Stimulated activated CD4-positive, alpha-beta T cell treated with anti-CD3 and anti-CD28 coated beads, TNF-alpha, amount 100 ng/mL, for 24 hours (primary cell): ENCODE results near the gene PCSK9.

Source experiments
- DNase-seq, 3 experiments: peaks; one replicate each; pipeline ENCODE4 v3.0.0-alpha.2; 2020; ENCODE audit warnings: low read depth in 3 of 3

PCSK9 gene

DNA sequence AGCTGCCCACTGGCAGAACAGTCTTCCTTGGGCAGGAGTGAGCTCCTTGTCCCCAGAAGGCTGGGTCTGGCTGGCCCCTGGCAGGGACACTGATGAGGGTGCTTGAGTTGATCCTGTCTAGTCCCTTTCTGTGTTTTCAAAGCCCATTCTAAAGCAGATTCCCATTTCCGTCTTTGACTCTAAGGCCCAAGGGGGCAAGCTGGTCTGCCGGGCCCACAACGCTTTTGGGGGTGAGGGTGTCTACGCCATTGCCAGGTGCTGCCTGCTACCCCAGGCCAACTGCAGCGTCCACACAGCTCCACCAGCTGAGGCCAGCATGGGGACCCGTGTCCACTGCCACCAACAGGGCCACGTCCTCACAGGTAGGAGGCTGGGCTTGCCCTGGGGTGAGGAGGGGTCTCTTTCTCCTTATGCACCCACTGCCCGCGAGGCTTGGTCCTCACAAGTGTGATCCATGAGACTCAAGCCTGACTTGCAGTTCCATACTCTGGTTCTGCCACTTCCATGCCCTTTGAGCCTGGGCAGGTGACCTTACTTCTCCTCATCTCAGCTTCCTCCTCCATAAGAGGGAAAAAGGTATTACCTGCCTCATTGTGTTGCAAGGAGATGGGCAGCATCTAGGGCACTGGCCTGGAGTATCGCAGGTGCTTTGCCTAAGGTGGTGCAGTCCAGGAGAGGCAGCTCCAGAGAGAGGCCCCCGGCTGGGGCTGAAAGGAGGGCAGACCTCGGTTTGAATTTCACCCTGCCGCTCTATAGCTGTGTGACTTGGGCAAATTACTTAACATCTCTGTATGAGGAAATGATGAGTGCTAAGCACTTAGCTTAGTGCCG is 20.2 kb downstream of the PCSK9 start:
- DNase-seq = no peak

DNA sequence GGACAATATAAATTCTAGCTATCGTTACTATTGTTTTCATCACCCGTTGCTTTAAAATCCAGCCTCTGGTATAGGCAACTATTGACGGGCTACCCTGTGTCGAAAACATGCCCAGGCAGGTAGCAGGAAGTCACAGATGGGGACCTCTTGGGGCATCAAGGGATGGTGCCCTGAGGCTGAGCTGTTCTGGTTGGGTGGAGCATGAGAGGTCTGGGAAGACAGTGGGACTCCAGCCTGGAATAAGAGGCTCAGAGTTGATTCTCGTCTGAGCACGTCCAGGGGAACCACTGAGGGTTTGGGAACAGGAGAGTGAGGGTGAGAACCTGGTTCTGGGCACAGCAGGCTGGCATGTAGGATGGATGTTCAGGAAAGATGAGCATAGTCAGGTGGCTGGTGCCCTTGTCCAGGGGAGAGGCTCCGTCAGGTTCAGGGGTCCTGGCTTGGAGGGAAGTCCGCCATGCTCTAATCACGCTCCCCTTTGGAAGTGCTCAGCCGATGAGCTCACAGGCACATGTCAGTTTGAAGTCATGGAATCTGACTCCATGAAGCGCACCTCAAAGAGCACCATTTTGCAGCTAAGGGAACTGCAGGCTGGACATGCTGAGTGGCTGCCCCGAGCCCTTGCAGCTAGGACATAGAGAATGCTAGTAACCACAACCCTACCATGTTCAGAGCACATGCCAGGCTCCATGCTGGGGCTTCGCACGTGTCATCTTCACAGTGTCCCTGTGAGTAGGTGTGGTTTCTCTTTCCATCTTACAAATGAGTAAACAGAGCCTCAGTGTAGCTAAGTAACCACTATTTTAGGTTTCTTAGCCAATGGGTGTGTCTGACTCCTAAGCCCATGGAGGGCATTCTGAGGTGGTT is 21.0 kb downstream of the PCSK9 start:
- no peak for DNase-seq

DNA sequence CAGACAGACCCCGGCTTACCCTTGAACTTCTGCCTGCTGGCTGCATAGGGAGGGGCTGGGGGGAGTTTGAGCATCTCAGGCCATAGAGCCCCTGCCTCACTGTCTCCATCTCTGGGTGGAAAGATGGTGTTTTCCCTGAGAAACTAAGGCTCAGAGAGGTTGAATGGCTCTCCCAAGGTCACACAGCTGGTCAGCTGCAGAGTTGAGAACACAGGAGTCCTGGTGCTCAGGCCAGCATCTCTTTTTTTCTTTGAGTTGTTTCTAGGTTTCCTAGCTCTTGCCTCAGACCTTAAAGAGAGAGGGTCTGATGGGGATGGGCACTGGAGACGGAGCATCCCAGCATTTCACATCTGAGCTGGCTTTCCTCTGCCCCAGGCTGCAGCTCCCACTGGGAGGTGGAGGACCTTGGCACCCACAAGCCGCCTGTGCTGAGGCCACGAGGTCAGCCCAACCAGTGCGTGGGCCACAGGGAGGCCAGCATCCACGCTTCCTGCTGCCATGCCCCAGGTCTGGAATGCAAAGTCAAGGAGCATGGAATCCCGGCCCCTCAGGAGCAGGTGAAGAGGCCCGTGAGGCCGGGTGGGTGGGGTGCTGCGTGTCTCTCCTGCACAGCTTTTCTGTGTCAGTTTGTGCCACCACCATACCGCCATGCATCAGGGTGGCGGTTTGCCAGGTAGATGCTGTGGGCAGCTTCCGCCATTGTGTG is 21.8 kb downstream of the PCSK9 start:
- DNase-seq = no peak

DNA sequence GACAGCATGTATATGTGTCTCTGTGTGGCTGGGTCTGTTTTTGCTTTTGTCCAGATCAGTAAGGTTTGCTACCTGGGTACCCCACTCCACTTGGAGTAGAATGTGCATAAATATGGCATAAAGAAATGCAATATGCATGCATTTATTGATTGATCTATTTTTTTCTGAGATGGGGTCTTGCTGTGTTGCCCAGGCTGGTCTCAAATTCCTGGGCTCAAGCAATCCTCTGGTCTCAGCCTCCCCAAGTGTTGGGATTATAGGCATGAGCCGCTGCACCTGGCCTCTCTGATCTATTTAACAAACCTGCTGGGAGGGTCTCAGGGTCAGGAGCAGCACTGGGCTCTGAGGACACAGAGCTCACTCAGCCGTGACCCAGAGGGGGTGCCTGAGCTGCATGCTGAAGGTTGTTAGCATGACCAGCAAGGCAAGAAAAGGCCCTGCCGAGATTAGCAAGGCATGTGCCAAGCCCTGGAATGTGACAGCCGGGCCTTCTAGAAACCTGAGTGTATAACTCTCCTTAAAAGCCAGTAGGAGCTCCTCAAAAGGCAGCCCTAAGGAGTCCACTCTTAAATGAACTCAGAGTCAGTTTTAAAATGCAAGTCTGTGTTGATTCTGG is 22.5 kb downstream of the PCSK9 start:
- no peak for DNase-seq

DNA sequence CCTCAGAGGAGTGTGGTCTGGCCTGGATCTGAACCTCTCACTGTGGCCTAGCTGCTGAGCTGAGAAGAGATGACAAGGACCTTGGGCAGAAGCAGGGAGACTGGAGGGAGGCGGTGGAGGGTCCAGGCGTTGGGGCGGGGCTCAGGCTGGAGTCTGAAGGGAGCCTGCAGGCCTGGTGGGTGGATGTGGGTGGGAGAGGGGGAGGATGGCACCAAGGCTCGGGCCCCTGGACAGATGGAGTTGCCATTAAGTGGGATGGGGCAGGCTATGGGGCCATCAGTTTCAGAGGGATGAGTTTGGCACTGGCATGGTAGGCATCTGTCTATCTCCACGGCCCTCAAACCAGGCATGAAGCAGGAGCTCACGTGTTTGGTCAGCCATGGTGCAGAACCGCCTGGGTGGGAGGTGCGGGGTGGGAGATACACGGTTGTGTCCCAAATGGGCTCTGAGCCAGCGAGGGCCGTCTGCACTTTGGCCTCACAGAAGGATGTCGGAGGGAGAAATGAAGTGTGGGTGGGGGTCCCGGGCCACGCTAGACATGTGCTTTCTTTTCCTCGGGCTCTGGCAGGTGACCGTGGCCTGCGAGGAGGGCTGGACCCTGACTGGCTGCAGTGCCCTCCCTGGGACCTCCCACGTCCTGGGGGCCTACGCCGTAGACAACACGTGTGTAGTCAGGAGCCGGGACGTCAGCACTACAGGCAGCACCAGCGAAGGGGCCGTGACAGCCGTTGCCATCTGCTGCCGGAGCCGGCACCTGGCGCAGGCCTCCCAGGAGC is 23.6 kb downstream of the PCSK9 start:
- DNase-seq = no peak

DNA sequence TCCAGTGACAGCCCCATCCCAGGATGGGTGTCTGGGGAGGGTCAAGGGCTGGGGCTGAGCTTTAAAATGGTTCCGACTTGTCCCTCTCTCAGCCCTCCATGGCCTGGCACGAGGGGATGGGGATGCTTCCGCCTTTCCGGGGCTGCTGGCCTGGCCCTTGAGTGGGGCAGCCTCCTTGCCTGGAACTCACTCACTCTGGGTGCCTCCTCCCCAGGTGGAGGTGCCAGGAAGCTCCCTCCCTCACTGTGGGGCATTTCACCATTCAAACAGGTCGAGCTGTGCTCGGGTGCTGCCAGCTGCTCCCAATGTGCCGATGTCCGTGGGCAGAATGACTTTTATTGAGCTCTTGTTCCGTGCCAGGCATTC is 24.2 kb downstream of the PCSK9 start:
- no peak for DNase-seq

DNA sequence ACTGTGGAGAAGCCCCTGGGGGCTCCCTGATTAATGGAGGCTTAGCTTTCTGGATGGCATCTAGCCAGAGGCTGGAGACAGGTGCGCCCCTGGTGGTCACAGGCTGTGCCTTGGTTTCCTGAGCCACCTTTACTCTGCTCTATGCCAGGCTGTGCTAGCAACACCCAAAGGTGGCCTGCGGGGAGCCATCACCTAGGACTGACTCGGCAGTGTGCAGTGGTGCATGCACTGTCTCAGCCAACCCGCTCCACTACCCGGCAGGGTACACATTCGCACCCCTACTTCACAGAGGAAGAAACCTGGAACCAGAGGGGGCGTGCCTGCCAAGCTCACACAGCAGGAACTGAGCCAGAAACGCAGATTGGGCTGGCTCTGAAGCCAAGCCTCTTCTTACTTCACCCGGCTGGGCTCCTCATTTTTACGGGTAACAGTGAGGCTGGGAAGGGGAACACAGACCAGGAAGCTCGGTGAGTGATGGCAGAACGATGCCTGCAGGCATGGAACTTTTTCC is 24.8 kb downstream of the PCSK9 start:
- no peak for DNase-seq

DNA sequence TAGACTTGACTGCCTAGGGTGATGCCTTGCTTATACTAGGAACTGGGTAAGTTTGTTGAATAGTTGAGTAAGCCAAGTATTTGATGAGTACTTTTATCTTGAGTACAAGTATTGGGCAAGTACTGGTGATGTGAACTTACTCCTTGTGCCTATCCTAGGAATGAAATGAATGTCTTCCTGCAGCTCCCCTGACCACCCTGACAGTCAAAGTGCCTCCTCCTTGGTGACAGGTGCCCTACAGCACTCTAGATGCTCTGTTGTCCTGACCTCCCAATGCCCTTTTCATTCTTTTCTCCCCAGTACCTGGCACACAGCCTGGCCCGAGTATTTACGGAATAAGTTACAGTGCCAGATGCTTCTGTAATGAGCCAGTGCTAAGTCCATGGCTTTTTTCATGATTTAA is 25.5 kb downstream of the PCSK9 start:
- DNase-seq = no peak

DNA sequence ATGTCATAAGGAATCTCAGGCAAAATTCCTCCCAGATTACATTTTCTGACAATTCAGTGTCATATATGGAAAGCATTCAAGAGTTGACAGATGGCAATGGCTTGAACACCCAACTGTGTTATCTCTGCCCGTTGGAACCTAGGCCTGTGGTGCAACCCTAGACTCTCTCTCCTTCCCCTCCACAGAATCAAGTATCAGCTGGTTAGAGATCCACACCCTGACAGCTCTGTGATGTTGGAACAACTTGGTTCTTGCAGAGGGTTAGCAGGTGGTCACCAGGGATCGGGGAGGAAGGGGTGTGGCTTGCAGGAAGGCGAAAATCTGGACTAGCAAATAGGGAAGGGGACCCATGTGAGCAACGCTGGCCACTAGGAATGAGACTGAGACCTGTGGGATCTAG is 26.3 kb downstream of the PCSK9 start:
- no peak for DNase-seq

DNA sequence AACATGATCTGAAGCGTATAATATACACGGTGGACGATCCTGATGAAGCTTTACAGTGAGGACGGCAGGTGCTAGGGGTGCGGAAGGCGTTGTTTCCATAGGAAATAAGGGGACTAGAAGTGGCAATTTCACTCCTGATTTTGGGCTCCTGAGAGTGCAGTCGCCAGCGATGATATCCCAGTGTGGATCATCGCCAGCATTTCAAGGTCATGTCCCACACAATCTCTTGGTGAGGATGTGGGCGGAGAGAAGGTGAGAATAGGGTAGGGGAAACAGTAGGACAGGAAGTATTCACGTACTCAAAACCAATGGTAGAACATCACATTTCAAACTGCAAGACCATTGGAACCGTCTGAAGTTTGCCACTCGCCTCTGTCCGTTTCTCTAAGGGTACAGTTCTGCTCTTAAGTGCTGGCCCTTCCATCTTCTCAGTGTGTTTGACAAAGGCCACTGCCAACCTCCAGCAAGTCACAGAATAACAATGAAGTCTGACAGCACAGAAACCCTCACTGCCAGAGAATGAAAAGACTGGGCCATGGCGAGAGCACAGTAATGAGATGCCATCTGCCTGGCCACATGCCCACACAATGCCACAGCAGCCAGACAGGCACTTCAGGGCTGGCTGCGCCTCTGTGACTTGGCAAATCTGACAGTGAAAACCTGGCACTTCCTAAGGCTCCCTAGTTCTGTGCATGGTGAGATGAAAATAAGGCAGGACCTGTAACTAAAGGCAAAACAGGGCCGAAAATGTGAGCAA is 27.9 kb downstream of the PCSK9 start:
- DNase-seq = no peak

DNA sequence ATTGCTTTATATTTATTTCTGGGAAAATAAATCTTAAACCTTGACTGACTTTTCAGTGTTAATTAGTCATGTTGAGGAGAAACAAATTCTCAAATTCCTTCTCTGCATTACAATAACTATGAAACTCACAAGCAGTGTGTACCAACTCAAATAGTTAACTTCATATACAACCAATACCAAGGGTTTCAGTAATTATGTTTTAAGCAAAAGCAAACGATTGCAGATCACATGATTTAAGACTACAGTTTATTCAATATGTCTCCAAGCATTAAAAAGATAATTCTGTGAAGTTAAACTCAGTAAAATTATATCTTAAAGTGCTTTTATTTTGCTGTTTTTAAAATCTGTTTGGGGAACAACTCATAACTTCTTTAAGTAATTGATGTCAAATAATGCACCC is 28.6 kb downstream of the PCSK9 start:
- no peak for DNase-seq

DNA sequence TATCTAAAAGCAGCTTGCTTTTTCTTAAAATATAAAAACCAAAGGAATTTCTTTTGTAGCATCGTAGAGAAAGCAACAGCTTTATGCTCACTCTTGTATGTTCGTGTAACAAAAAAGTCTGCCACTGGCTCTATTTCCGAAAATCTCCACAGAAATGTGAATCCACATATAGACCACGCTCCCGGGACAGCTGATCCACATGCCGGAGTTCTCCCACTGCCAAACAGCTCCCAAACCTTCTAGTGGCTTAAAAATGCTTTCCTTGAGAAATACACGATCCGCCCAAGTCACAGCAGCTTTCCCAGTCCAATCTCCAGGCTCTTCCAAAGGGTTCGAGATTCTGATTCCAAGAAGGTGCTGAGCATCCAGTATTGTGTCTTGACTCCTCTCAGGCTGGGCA is 29.3 kb downstream of the PCSK9 start:
- DNase-seq = no peak

DNA sequence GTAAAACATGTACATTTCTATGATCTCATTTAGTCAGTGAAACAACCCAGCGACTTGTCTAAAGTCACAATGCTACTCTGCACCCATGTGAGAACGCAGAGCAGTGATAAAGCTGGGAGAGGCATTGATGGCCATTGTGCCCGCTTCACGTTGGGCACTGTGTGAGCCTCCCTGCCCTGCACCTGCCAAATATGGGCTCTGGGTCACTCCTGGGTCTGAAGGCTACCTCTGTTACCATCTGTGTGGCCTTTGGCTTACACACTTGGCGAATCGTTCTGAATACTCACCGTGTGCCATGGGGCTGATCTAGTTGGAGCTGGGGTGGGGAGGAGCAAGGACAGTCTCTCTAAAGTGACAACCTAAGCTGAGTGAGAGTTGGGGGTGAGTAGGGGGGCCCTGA is 29.9 kb downstream of the PCSK9 start:
- no peak for DNase-seq

DNA sequence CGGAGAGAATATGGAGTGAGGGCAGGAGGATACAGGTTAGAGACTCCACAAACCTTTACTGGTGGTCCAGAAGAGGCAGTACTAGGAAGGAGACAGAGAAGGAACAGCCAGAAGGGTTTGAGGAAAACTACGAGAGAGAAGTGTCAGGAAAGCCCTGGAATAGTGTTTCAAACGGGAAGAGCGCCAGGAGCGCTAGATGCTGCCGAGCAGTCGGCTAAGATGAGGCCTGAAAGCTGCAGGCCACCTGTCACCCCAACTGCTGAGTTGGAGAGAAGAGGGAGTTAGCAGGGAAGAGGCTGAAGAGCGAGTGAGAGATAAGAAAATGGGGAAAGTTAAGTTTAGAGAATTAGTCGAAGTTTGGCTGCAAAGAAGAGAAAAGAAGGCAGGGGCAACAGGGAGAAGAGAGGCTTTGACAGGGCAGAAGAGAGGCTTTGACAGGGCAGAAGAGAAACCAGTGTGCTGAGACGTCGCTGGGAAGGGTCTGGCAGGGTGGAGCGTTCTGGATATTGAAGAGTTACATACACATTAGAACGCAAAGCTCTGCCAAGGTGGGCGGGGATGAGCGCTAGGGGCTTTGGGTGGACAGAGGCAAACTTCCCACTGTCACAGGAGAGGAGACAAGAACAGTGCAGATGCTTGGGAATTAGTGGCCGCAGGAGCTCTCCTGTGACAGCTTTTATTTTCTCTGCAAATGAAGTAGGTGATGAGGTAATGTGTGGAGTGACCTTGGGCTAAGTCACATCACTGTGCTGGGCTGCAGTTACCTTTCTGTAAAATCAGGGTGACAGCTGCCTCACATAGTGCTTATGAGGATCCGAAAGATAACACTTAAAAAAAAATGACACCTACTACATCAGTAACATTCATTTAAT is 31.2 kb downstream of the PCSK9 start:
- DNase-seq = no peak

DNA sequence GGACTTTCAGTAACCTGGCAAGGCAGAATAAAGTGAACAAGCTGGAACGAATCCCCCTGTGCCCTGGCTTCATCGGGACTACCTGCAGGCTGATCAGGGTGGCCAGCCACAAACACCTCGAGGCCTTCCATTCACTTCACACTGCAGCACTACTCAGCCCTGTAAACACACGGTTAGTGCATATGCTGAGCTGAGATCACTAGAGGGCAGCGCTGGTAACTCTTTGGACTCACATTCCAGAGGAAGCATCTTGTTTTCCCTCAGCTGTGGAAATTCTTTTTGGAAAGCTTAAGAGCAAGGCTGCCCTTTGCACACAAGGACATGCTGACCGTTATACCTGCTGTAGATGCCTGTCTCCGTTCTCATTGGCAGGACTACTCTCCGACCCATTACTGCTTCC is 32.1 kb downstream of the PCSK9 start:
- DNase-seq = no peak

DNA sequence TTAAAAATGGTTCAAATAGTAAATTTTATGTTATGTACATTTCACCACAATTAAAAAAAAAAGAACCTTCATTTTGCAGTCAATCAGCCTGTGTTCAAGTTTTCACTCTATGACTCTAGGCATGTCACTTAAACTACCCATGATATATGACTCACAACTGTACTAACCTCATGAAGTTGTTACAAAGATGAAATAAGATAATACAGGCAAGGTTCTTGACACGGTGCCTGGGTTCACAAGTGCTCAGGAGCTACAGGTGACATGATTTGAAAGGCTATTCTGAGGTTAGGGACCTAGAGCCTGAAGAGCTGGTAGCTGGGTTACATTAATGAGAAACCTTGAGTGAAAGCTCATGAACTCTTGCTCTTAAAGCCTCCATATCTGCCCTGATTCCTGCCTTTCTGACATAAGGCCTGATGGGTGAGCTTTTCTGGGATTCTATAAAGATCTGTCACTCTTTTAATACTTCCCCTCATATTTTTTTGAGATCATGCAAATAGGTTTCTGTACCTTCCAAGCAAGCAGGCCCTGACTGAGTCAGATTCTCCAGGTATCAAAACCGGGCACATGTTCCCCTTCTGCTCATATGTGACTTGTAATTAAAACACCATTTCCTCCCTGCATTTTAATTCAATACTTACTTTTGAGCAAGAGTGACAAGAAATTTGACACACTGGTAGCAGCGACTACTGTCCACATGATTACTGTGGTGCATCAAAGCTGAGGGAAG is 34.0 kb downstream of the PCSK9 start:
- no peak for DNase-seq

DNA sequence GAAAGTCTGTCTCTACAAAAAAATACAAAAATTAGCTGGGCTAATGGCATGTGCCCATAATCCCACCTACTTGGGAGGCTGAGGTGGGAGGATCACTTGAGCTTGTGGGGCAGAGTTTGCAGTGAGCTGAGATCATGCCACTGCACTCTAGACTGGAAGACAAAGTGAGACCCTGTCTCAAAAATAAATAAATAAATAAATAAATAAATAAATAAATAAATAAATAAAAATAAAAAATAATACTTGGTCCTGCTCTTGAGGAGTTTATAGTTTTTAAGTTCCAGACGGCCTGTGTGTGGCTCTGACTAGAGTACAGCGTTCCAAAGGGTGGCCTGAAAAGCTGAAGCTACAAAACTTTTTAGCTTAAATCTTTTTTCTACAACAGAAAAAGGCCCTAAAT is 35.1 kb downstream of the PCSK9 start:
- no peak for DNase-seq

DNA sequence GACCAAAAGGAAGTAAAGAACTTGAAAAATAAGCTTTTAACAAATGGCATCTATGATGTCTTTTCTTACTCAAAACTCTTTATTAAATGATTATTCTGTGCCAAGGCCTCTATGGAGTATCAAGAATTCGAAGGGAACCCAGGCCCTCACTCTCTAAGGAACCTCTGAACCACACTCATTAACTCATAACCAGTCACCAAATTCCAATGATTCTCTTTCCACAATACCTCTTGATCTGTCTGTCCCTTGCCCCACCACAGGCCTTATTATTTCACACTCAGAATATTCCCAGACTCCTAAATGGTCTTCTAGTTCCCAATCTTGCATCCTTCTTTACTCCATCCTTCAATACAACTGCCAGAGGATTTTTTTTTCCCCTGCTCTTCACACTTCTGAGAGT is 37.0 kb downstream of the PCSK9 start:
- no peak for DNase-seq

DNA sequence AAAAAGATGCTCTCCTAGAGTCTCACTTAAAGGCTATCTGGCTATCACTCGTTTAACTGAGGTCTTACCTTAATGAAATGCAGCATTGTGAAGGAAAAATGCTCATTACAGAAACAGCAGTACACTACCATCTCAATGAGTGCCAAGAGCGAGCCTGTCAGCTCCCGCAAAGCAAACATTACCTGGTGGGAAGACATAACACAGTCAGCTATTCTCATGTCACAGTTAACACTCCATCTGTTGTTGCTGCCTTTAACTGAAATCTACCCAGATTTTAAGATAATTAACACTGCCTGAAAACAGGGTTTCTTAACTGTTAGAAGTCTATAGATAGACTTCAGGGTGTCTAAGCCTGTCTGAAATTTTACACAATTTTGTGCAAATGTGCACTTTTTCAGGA is 39.1 kb downstream of the PCSK9 start:
- no peak for DNase-seq
